Measurements from ENCODE around the gene PDE4D.

DNA sequence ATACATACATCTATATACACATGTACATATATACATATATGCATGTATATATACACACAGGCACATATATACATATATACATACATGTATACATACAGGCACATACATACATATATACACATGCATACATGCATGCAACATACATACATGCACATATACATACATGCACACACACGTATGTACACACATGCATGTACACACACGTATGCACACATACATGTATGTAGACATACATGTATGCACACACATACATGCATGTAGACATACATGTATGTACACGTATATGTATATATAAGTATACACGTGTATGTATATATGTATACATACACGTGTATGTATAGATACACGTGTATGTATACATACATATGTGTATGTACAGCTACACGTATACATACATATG lies 693.7 kb downstream of the PDE4D start:
- TF ChIP-seq EZH2 (IDR thresholded peaks at IDR 0.05; ENCODE audit: borderline replicate concordance, low read length), result no peak
- TF ChIP-seq, protein P1, sequence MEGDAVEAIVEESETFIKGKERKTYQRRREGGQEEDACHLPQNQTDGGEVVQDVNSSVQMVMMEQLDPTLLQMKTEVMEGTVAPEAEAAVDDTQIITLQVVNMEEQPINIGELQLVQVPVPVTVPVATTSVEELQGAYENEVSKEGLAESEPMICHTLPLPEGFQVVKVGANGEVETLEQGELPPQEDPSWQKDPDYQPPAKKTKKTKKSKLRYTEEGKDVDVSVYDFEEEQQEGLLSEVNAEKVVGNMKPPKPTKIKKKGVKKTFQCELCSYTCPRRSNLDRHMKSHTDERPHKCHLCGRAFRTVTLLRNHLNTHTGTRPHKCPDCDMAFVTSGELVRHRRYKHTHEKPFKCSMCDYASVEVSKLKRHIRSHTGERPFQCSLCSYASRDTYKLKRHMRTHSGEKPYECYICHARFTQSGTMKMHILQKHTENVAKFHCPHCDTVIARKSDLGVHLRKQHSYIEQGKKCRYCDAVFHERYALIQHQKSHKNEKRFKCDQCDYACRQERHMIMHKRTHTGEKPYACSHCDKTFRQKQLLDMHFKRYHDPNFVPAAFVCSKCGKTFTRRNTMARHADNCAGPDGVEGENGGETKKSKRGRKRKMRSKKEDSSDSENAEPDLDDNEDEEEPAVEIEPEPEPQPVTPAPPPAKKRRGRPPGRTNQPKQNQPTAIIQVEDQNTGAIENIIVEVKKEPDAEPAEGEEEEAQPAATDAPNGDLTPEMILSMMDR (conservative IDR thresholded peaks at IDR 0.05 in 1 of 2, IDR thresholded peaks at IDR 0.05 in 1 of 2; ENCODE audit: extremely low read depth in 1 of 2, insufficient read depth in 1 of 2, low read depth in 1 of 2, low read length in 2 of 2), result no peak
